ENCODE results near the gene RNU11.

RNU11 gene

GRCh38 chr1:28606771-28607170, 41.6 kb upstream of the RNU11 start:
- TF ChIP-seq CTCF (IDR thresholded peaks at IDR 0.05; ENCODE audit: low read depth, low read length, missing control alignments), result no peak
- peaks cover 19% of the 10 kb centered on the region for H3K36me3 ChIP-seq (replicated peaks)
- in situ Hi-C loops (cut with HindIII; ENCODE audit: low pct_ligation_motif_present, low sequenced_read_pairs), result loop anchor here (25.0 kb wide), 1 partner anchor 219 kb away; no protein-coding TSS in a partner anchor
- no peak overlapping the region for H3K4me3 ChIP-seq (ENCODE audit: low read depth, low read length)
- DNase-seq, result no peak
- H3K27me3 ChIP-seq (replicated peaks), result no peaks in the 10 kb centered on the region
- no peak overlapping the region for H3K27ac ChIP-seq

- no peak overlapping the region for H3K4me3 ChIP-seq (ENCODE audit: low read depth, low read length)
- H3K27me3 ChIP-seq (replicated peaks), result no peaks in the 10 kb centered on the region
- no peak for DNase-seq
- H3K36me3 ChIP-seq (replicated peaks), result peaks cover 24% of the 10 kb centered on the region
- TF ChIP-seq CTCF (IDR thresholded peaks at IDR 0.05; ENCODE audit: low read depth, low read length, missing control alignments), result no peak
- in situ Hi-C loops (cut with HindIII; ENCODE audit: low pct_ligation_motif_present, low sequenced_read_pairs), result loop anchor here (25.0 kb wide), 1 partner anchor 226 kb away; no protein-coding TSS in a partner anchor
- no peak overlapping the region for H3K27ac ChIP-seq
These were observed 35.2 kb upstream of the RNU11 start for GRCh38 chr1:28613175-28613574.

GRCh38 chr1:28631713-28632112, 16.7 kb upstream of the RNU11 start:
- no peak for DNase-seq
- Histone ChIP-seq H3K27ac (no peak overlapping the region), H3K36me3 (replicated peaks) (no peaks in the 10 kb centered on the region), H3K4me3 (ENCODE audit: low read depth, low read length) (no peak overlapping the region), H3K27me3 (replicated peaks) (no peaks in the 10 kb centered on the region)
- in situ Hi-C loops (cut with HindIII; ENCODE audit: low pct_ligation_motif_present, low sequenced_read_pairs), result no loop called here
- no peak for TF ChIP-seq CTCF (IDR thresholded peaks at IDR 0.05; ENCODE audit: low read depth, low read length, missing control alignments)

GRCh38 chr1:28632560-28632959, 15.8 kb upstream of the RNU11 start:
- no peaks in the 10 kb centered on the region for H3K27me3 ChIP-seq (replicated peaks)
- no peaks in the 10 kb centered on the region for H3K36me3 ChIP-seq (replicated peaks)
- in situ Hi-C loops (cut with HindIII; ENCODE audit: low pct_ligation_motif_present, low sequenced_read_pairs), result no loop called here
- no peak for TF ChIP-seq CTCF (IDR thresholded peaks at IDR 0.05; ENCODE audit: low read depth, low read length, missing control alignments)
- DNase-seq, result no peak
- H3K4me3 ChIP-seq (ENCODE audit: low read depth, low read length), result no peak overlapping the region
- H3K27ac ChIP-seq, result no peak overlapping the region

- peak; percentile 22 for DNase-seq
- no peak overlapping the region for H3K4me3 ChIP-seq (ENCODE audit: low read depth, low read length)
- H3K27ac ChIP-seq, result no peak overlapping the region
- in situ Hi-C loops (cut with HindIII; ENCODE audit: low pct_ligation_motif_present, low sequenced_read_pairs), result no loop called here
- TF ChIP-seq CTCF (IDR thresholded peaks at IDR 0.05; ENCODE audit: low read depth, low read length, missing control alignments), result peak; percentile 60
- H3K36me3 ChIP-seq (replicated peaks), result no peaks in the 10 kb centered on the region
- no peaks in the 10 kb centered on the region for H3K27me3 ChIP-seq (replicated peaks)
These were observed 7.6 kb upstream of the RNU11 start for GRCh38 chr1:28640766-28641165.
